Measurements from ENCODE around the gene COX7A2. TPM values are rescaled to one million over a fixed set of nuclear protein-coding genes. Genes with fewer than 3 reads are reported as not detected.

Gene COX7A2
- total RNA-seq, 2 donors from 2014 or later, result 50.1 to 139 TPM

GRCh38 chr6:75230484-75231325 is 12.9 kb downstream of the COX7A2 start:
- Histone ChIP-seq H3K36me3 (replicated peaks in 1 of 2; ENCODE audit: insufficient read depth in 1 of 2, low read depth in 2 of 2) (no peaks in the 10 kb centered on the region), H3K4me3 (no peak overlapping the region), H3K9me3 (no peaks in the 10 kb centered on the region), H3K27ac (no peak overlapping the region), H3K27me3 (no peaks in the 10 kb centered on the region), H3K4me1 (no peaks in the 10 kb centered on the region)
- peak; percentile 71 for ATAC-seq
- intact Hi-C loops (cut with DNase I), result no loop called here
- DNase-seq, result peak; percentile 42 to 54 (median 46)
- WGBS, 2 donors, result 52% methylated on average over 10 of the region's 10 CpGs
- peak; percentile 35 to 71 (median 63) for TF ChIP-seq CTCF (IDR thresholded peaks at IDR 0.05)
- no peak for TF ChIP-seq POLR2A (IDR thresholded peaks at IDR 0.05)

GRCh38 chr6:75224303-75224926 is 19.2 kb downstream of the COX7A2 start:
- no peak overlapping the region for H3K4me3 ChIP-seq
- H3K27ac ChIP-seq, result no peak overlapping the region
- no peaks in the 10 kb centered on the region for H3K27me3 ChIP-seq
- intact Hi-C loops (cut with DNase I), result no loop called here
- peak in 1 of 4 donors; percentile 18 for DNase-seq
- no peaks in the 10 kb centered on the region for H3K36me3 ChIP-seq (replicated peaks in 1 of 2; ENCODE audit: insufficient read depth in 1 of 2, low read depth in 2 of 2)
- H3K9me3 ChIP-seq, result no peaks in the 10 kb centered on the region
- TF ChIP-seq CTCF (IDR thresholded peaks at IDR 0.05) (no peak), POLR2A (IDR thresholded peaks at IDR 0.05) (no peak)
- 20% methylated on average over 5 to 6 of the region's 6 CpGs for WGBS, 2 donors
- ATAC-seq, result peak; percentile 27
- H3K4me1 ChIP-seq, result peaks cover 11% of the 10 kb centered on the region

- ATAC-seq, result no peak
Observed at GRCh38 chr6:75223428-75223827, 20.2 kb downstream of the COX7A2 start.

GRCh38 chr6:75222261-75222660 is 21.3 kb downstream of the COX7A2 start:
- H3K4me1 ChIP-seq, result peaks cover 11% of the 10 kb centered on the region
- no peak overlapping the region for H3K27ac ChIP-seq
- DNase-seq (no peak), ATAC-seq (no peak)
- TF ChIP-seq POLR2A (IDR thresholded peaks at IDR 0.05) (no peak), CTCF (IDR thresholded peaks at IDR 0.05) (no peak)
- H3K4me3 ChIP-seq, result no peak overlapping the region
- H3K9me3 ChIP-seq, result no peaks in the 10 kb centered on the region
- H3K27me3 ChIP-seq, result no peaks in the 10 kb centered on the region
- no peaks in the 10 kb centered on the region for H3K36me3 ChIP-seq (replicated peaks in 1 of 2; ENCODE audit: insufficient read depth in 1 of 2, low read depth in 2 of 2)
- intact Hi-C loops (cut with DNase I), result no loop called here

More at GRCh38 chr6:75223428-75223827, 20.2 kb downstream of the COX7A2 start:
- Histone ChIP-seq H3K27ac (no peak overlapping the region), H3K4me3 (no peak overlapping the region), H3K36me3 (replicated peaks in 1 of 2; ENCODE audit: insufficient read depth in 1 of 2, low read depth in 2 of 2) (no peaks in the 10 kb centered on the region), H3K4me1 (peaks cover 11% of the 10 kb centered on the region), H3K27me3 (no peaks in the 10 kb centered on the region), H3K9me3 (no peaks in the 10 kb centered on the region)
- no peak for TF ChIP-seq CTCF (IDR thresholded peaks at IDR 0.05)
- TF ChIP-seq POLR2A (IDR thresholded peaks at IDR 0.05), result no peak
- no peak for DNase-seq
- intact Hi-C loops (cut with DNase I), result no loop called here
- whole genome bisulfite sequencing, 2 donors, result 75% methylated on average over 2 of the region's 2 CpGs
